Adrenal gland (tissue), 5 donors: Measurements from ENCODE around the gene SMIM35.

Experiments
- POLR2A ChIP-seq, 2 donors: fragments of 450-650 bp; IDR thresholded peaks; one replicate each; pipeline ENCODE4 v1.6.1; 2017; ENCODE audit warnings: antibody characterized with exemption in 2 of 2, mild to moderate bottlenecking in 2 of 2, moderate library complexity in 1 of 2
- TF ChIP-seq, protein P1 (sequence below), 6 experiments: fragments of 450-650 bp in 4 of 6; fragments of 200-600 bp in 2 of 6; sonication (generic) in 1 of 6; IDR thresholded peaks; 1 replicate in 5 of 6; 2 replicates in 1 of 6; pipeline versions ENCODE4 v1.5.1 to v1.8.0; 2016 to 2021; ENCODE audit warnings: antibody characterized with exemption in 6 of 6, mild to moderate bottlenecking in 2 of 6, moderate library complexity in 1 of 6
- donor health status: DM: no; HTN: no; CAD: no.

DNA sequence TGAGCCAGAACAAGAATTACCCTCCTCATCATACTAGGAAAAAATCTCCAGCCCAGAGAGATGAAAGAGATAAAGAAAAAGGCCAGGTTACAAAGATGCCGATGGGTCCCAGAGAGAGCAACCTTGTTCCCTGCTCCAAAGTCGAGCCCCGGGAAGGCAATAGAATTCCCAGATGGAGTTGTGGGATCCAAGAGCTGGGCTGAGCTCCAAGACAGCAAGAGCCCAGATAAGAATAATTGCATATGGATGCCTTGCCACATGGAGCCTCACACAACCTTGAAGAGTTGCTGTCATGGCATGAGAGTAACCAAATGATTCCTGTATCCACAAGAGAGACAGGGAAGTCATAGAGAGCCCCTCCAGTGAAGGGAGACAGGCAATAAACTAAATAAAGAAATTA is 69.7 kb downstream of the SMIM35 start:
- TF ChIP-seq, protein P1, sequence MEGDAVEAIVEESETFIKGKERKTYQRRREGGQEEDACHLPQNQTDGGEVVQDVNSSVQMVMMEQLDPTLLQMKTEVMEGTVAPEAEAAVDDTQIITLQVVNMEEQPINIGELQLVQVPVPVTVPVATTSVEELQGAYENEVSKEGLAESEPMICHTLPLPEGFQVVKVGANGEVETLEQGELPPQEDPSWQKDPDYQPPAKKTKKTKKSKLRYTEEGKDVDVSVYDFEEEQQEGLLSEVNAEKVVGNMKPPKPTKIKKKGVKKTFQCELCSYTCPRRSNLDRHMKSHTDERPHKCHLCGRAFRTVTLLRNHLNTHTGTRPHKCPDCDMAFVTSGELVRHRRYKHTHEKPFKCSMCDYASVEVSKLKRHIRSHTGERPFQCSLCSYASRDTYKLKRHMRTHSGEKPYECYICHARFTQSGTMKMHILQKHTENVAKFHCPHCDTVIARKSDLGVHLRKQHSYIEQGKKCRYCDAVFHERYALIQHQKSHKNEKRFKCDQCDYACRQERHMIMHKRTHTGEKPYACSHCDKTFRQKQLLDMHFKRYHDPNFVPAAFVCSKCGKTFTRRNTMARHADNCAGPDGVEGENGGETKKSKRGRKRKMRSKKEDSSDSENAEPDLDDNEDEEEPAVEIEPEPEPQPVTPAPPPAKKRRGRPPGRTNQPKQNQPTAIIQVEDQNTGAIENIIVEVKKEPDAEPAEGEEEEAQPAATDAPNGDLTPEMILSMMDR (IDR thresholded peaks at IDR 0.05): no peak
- TF ChIP-seq POLR2A (IDR thresholded peaks at IDR 0.05): no peak
